ENCODE data around the gene STARD13.

The STARD13 gene

GRCh38 chr13:33185853-33186252, 99.7 kb downstream of the STARD13 start:
- Histone ChIP-seq H3K9me2 (replicated peaks; ENCODE audit: insufficient read depth, low read length) (no peaks in the 10 kb centered on the region), H3F3A (ENCODE audit: insufficient read depth) (no peaks in the 10 kb centered on the region), H3K4me2 (ENCODE audit: low read depth, low read length, poor library complexity, severe bottlenecking) (no peak overlapping the region), H3K27me3 (ENCODE audit: low read length) (no peaks in the 10 kb centered on the region), H3K79me2 (ENCODE audit: insufficient read depth, low read length) (no peaks in the 10 kb centered on the region), H2AFZ (ENCODE audit: low read depth, low read length, severe bottlenecking) (no peak overlapping the region), H4K20me1 (ENCODE audit: low read depth, low read length) (no peaks in the 10 kb centered on the region), H3K36me3 (ENCODE audit: low read length) (no peaks in the 10 kb centered on the region), H3K4me3 (ENCODE audit: insufficient read depth, low read length, poor library complexity, severe bottlenecking) (no peak overlapping the region), H3K9ac (ENCODE audit: low read length) (no peak overlapping the region), H3K9me3 (ENCODE audit: insufficient read depth, low read length) (no peaks in the 10 kb centered on the region), H3K27ac (ENCODE audit: low read depth, low read length) (no peak overlapping the region)
- no peak for TF ChIP-seq EZH2phosphoT487 (conservative IDR thresholded peaks at IDR 0.05; ENCODE audit: low read length)
- no peak for TF ChIP-seq CTCF (IDR thresholded peaks at IDR 0.05; ENCODE audit: insufficient read depth, low read length, poor library complexity, severe bottlenecking)

- H3K27me3 ChIP-seq (ENCODE audit: low read length): no peaks in the 10 kb centered on the region
- no peaks in the 10 kb centered on the region for H3K36me3 ChIP-seq (ENCODE audit: low read length)
- TF ChIP-seq CTCF (IDR thresholded peaks at IDR 0.05; ENCODE audit: insufficient read depth, low read length, poor library complexity, severe bottlenecking) (no peak), EZH2phosphoT487 (conservative IDR thresholded peaks at IDR 0.05; ENCODE audit: low read length) (no peak)
- no peaks in the 10 kb centered on the region for H3F3A ChIP-seq (ENCODE audit: insufficient read depth)
- H3K4me2 ChIP-seq (ENCODE audit: low read depth, low read length, poor library complexity, severe bottlenecking): no peak overlapping the region
- H4K20me1 ChIP-seq (ENCODE audit: low read depth, low read length): no peaks in the 10 kb centered on the region
- H3K9ac ChIP-seq (ENCODE audit: low read length): no peak overlapping the region
- H3K9me2 ChIP-seq (replicated peaks; ENCODE audit: insufficient read depth, low read length): no peaks in the 10 kb centered on the region
- H3K9me3 ChIP-seq (ENCODE audit: insufficient read depth, low read length): no peaks in the 10 kb centered on the region
- no peaks in the 10 kb centered on the region for H3K79me2 ChIP-seq (ENCODE audit: insufficient read depth, low read length)
- H3K4me3 ChIP-seq (ENCODE audit: insufficient read depth, low read length, poor library complexity, severe bottlenecking): no peak overlapping the region
- no peak overlapping the region for H2AFZ ChIP-seq (ENCODE audit: low read depth, low read length, severe bottlenecking)
- no peak overlapping the region for H3K27ac ChIP-seq (ENCODE audit: low read depth, low read length)
These were observed 101.0 kb downstream of the STARD13 start for GRCh38 chr13:33184530-33184929.

GRCh38 chr13:33184112-33184490, 101.5 kb downstream of the STARD13 start:
- H3K36me3 ChIP-seq (ENCODE audit: low read length): no peaks in the 10 kb centered on the region
- H4K20me1 ChIP-seq (ENCODE audit: low read depth, low read length): no peaks in the 10 kb centered on the region
- H3K27ac ChIP-seq (ENCODE audit: low read depth, low read length): no peak overlapping the region
- no peak overlapping the region for H3K4me3 ChIP-seq (ENCODE audit: insufficient read depth, low read length, poor library complexity, severe bottlenecking)
- H3K9me3 ChIP-seq (ENCODE audit: insufficient read depth, low read length): no peaks in the 10 kb centered on the region
- H3K27me3 ChIP-seq (ENCODE audit: low read length): no peaks in the 10 kb centered on the region
- no peak overlapping the region for H2AFZ ChIP-seq (ENCODE audit: low read depth, low read length, severe bottlenecking)
- no peaks in the 10 kb centered on the region for H3F3A ChIP-seq (ENCODE audit: insufficient read depth)
- H3K9ac ChIP-seq (ENCODE audit: low read length): no peak overlapping the region
- H3K9me2 ChIP-seq (replicated peaks; ENCODE audit: insufficient read depth, low read length): no peaks in the 10 kb centered on the region
- H3K4me2 ChIP-seq (ENCODE audit: low read depth, low read length, poor library complexity, severe bottlenecking): no peak overlapping the region
- no peaks in the 10 kb centered on the region for H3K79me2 ChIP-seq (ENCODE audit: insufficient read depth, low read length)
- TF ChIP-seq EZH2phosphoT487 (conservative IDR thresholded peaks at IDR 0.05; ENCODE audit: low read length): no peak
- no peak for TF ChIP-seq CTCF (IDR thresholded peaks at IDR 0.05; ENCODE audit: insufficient read depth, low read length, poor library complexity, severe bottlenecking)
